Ecto neural progenitor cell (in vitro differentiated cells): ENCODE data around the gene CCDC107.
A peak's percentile ranks its signal among the peaks of the same experiment; 100 is the strongest.
"Not testable (repeated sequence)": the region's sequence is repeated elsewhere in the genome, so short reads cannot be mapped to it uniquely, and the experiment has no call there.

Experiments
- DNase-seq: peaks from one replicate; pipeline ENCODE4 v3.0.0-alpha.2; 2018; ENCODE audit warnings: low spot score

Gene CCDC107

GRCh38 chr9:35658137-35658967, at the start of gene CCDC107:
Gene CCDC107, plus strand, starts transcription at chr9:35658292. Its CDS starts 88 bp downstream, at chr9:35658380.
- peak; percentile 93 for DNase-seq

- DNase-seq, result no peak
Observed at GRCh38 chr9:35609001-35609819, 48.9 kb upstream of the CCDC107 start.

- no peak for DNase-seq
Observed at GRCh38 chr9:35609820-35610163, 48.3 kb upstream of the CCDC107 start.

GRCh38 chr9:35611230-35611797, 46.8 kb upstream of the CCDC107 start:
- peak; percentile 56 for DNase-seq

GRCh38 chr9:35612066-35612465, 46.0 kb upstream of the CCDC107 start:
- DNase-seq, result not testable (repeated sequence)

- DNase-seq, result no peak
Observed at GRCh38 chr9:35612843-35613242, 45.2 kb upstream of the CCDC107 start.

GRCh38 chr9:35615981-35616680, 42.0 kb upstream of the CCDC107 start:
- no peak for DNase-seq

GRCh38 chr9:35616681-35617459, 41.2 kb upstream of the CCDC107 start:
- peak; percentile 68 for DNase-seq

GRCh38 chr9:35617548-35617947, 40.5 kb upstream of the CCDC107 start:
- DNase-seq, result no peak

GRCh38 chr9:35618325-35618727, 39.8 kb upstream of the CCDC107 start, which contains the start of gene CD72:
Gene CD72, minus strand, starts transcription at chr9:35618413. Its CDS starts 110 bp downstream, at chr9:35618303.
- no peak for DNase-seq

- no peak for DNase-seq
Observed at GRCh38 chr9:35618854-35619799, 39.0 kb upstream of the CCDC107 start.

- no peak for DNase-seq
Observed at GRCh38 chr9:35619800-35620158, 38.3 kb upstream of the CCDC107 start.

- DNase-seq, result no peak
Observed at GRCh38 chr9:35627575-35627974, 30.5 kb upstream of the CCDC107 start.

- DNase-seq, result no peak
Observed at GRCh38 chr9:35628389-35628991, 29.6 kb upstream of the CCDC107 start.

- no peak for DNase-seq
Observed at GRCh38 chr9:35629597-35629996, 28.5 kb upstream of the CCDC107 start.

- no peak for DNase-seq
Observed at GRCh38 chr9:35635730-35636129, 22.4 kb upstream of the CCDC107 start.

- no peak for DNase-seq
Observed at GRCh38 chr9:35636135-35636876, 21.8 kb upstream of the CCDC107 start.

GRCh38 chr9:35636877-35637246, 21.2 kb upstream of the CCDC107 start:
- not testable (repeated sequence) for DNase-seq

GRCh38 chr9:35637427-35637955, 20.6 kb upstream of the CCDC107 start:
- DNase-seq, result not testable (repeated sequence)
